Umbilical cord (tissue), 2 donors: Measurements from ENCODE around the gene ZNF180. TPM values are rescaled to one million over a fixed set of nuclear protein-coding genes. Genes with fewer than 3 reads are reported as not detected.
A peak's percentile ranks its signal among the peaks of the same experiment; 100 is the strongest.
"Not testable (repeated sequence)": the region's sequence is repeated elsewhere in the genome, so short reads cannot be mapped to it uniquely, and the experiment has no call there.

Experiments used
- DNase-seq: peaks from one replicate; pipeline ENCODE4 v3.0.0-alpha.2; 2015; ENCODE audit warnings: low spot score
- total RNA-seq: library from RNA; depleted of rRNA; stranded (reverse); fragments of >200 nt; gene quantifications from one replicate; pipeline ENCODE4 v1.2.3, GENCODE V29; 2014; ENCODE audit warnings: low replicate concordance; ENCODE audit not compliant: insufficient read depth

Gene ZNF180
- total RNA-seq, 1 donor from 2014 or later, result 15.9 TPM

DNA sequence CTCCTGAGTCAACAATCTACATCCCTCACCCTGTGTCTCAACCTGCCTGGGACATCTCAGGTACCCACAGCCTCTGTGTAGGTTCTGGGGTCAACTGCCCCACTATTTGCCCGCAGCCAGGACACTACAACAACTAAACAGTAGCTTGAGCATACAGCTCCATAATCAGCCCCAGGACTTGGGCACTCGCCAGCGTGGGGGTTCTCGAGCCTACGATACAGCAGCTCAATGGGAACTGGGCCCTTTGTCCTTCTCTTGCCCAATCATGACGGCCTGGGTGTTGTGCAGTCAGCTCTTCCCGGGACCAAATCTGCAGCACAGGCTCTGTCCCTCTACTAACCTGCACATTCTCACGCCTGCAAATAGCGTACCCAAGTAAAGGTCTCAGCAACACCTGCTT lies 1.3 kb downstream of the ZNF180 start:
- DNase-seq, result no peak

DNA sequence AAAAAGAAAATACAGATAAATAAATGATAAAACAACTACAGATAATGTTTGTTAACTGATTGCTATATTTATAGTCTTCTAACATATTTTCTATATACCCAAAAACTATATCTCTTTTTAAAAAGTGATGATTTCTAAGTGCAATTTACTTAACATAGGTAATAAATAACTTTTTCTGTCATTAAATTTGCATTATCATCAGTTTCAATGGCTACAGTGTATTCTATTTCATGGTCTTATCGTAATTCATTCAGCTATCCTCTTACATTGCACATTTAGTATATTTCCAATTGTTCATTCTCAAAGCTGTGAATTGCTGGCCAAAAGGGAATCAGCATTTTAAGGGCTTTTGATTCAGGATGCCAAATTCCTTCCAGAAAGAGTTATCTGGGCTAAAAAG lies 3.6 kb downstream of the ZNF180 start:
- no peak for DNase-seq

DNA sequence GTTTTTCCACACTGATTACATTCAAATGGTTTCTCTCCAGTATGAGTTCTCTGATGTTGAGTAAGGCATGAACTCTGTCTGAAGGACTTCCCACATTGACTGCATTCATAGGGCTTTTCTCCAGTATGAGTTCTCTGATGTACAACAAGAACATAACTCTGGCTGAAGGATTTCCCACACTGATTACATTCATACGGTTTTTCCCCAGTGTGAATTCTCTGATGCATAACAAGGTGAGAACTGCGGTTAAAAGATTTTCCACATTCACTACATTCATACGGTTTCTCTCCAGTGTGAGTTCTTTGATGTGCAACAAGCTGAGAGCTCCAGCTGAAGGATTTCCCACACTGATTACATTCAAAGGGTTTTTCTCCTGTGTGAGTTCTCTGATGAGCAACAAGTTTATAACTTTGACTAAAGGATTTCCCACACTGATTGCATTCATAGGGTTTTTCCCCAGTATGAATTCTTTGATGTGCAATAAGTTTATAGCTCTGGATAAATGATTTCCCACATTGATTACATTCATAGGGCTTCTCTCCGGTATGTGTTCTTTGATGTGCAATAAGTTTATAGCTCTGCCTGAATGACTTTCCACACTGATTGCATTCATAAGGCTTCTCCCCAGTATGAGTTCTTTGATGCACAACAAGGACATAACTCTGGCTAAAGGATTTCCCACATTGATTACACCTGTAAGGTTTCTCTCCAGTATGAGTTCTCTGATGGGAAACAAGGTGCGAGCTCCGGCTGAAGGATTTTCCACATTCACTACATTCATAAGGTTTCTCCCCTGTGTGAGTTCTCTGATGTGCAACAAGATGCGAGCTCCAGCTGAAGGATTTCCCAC lies 23.5 kb downstream of the ZNF180 start:
- no peak for DNase-seq

- not testable (repeated sequence) for DNase-seq
These were observed 31.6 kb downstream of the ZNF180 start for GRCh38 chr19:44468730-44469129.

GRCh38 chr19:44462600-44463286 lies 37.6 kb downstream of the ZNF180 start:
- not testable (repeated sequence) for DNase-seq

DNA sequence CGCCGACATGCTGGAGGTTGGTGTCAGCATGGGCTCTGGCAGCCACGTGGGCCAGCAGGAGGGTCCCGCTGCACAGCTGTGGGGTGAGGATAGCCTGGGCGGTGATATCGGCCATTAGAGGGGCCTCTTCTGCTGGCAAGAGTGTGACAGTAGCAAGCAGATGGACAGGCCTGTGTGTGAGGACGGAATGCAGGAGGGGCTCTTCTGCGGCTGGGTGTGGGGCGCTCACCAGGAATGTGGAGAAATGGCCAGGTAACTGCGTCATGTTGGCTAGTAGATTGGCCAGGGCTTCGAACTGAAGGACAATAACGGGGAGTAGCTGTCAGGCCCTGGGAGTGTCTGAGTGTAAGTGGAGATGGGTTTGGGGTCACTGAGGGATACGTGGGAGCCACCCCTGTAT lies 44.3 kb downstream of the ZNF180 start:
- DNase-seq, result not testable (repeated sequence)

- DNase-seq, result no peak
These were observed 45.2 kb downstream of the ZNF180 start for GRCh38 chr19:44455100-44455499.

DNA sequence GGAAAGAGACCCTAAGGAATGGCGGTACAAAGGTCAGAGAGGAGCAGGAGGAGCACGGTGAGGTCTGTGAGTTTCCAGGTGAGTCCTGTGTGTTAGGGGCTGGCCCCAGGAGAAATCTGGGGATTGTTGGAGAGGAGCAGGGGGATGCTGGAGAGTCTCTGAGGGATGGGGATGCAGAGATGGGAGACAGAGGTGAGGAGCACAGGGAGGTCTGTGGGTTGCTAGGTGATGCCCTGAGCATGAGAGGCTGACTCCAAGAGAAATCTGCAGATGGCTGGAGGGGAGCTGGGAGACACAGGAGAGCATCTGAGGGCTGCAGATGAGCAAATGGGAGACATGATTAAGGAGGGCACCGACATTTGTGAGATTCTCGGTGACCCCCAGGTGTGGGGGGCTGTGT lies 48.0 kb downstream of the ZNF180 start:
- no peak for DNase-seq

DNA sequence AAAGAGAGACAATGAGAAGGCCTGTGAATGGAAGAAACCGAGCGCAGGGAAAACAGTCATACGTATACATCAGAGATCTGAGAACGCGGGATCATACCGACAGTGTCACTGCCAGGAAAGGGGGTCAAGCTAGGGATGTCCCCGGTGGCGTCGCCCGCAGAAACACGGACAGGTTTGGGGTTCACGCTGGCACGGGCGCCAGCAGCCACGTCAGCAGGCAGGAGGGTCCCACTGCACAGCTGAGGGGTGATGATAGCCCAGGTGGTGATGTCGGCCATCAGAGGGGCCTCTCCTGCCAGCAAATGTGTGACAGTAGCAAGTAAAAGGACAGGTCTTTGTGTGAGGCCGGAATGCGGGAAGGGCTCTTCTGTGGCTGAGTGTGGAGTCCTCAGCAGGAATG lies 48.6 kb downstream of the ZNF180 start:
- DNase-seq, result no peak

GRCh38 chr19:44447916-44448674 lies 52.2 kb downstream of the ZNF180 start, which contains the start of gene ZNF229:
TSS of gene ZNF229 (minus strand) at chr19:44448472. CDS start at chr19:44442847, 5,625 bp downstream.
- DNase-seq, result peak; percentile 95

GRCh38 chr19:44438441-44438840 lies 61.9 kb downstream of the ZNF180 start:
- DNase-seq, result no peak

GRCh38 chr19:44435441-44435840 lies 64.9 kb downstream of the ZNF180 start:
- DNase-seq, result no peak

DNA sequence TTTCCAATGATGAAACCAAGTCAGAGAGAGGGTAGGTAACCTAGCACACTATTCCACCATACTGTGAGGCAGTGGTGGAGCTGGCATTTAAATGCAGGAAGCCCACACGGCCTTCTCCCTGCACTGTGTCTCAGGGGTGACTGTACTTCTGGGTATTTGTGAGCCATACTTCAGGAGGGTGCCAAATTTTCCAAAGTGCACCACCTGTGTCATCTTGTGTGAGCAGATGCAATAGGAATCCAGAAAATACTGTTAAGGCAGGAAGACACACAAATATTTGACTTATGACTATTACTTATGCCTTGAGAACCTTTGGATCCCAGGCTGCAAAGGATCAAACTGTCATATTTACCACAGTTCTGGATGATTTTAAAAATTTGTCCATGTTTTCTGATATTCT lies 69.4 kb downstream of the ZNF180 start:
- no peak for DNase-seq

Other genes starting within 250 kb of the ZNF180 start
- gene ZNF233, start 240.6 kb downstream of the ZNF180 start, total RNA-seq, result 9.9 TPM
- 17.6 TPM for gene ZNF235, start 195.5 kb downstream of the ZNF180 start, total RNA-seq
- 17.3 TPM for gene ZNF112, start 143.8 kb downstream of the ZNF180 start, total RNA-seq
- gene ZNF285, start 98.9 kb downstream of the ZNF180 start, total RNA-seq, result 6.3 TPM
- gene ZNF229, start 52.0 kb downstream of the ZNF180 start, total RNA-seq, result 4.1 TPM
- not detected for gene CEACAM20, start 29.2 kb upstream of the ZNF180 start, total RNA-seq
- not detected for gene IGSF23, start 113.0 kb upstream of the ZNF180 start, total RNA-seq
- 38.0 TPM for gene PVR, start 143.4 kb upstream of the ZNF180 start, total RNA-seq
- gene CEACAM19, start 171.0 kb upstream of the ZNF180 start, total RNA-seq, result not detected
- gene CEACAM16, start 198.6 kb upstream of the ZNF180 start, total RNA-seq, result not detected
- 1.2 TPM for gene BCL3, start 248.2 kb upstream of the ZNF180 start, total RNA-seq